HG03103 (cell line): ENCODE data around the gene RRAGD.

Experiments
- ATAC-seq: cut with Tn5 transposase; IDR thresholded peaks from one replicate; pipeline ENCODE4 v1.9.1; 2021; ENCODE audit warnings: low read depth; ENCODE audit not compliant: unreplicated experiment

RRAGD gene, protein sequence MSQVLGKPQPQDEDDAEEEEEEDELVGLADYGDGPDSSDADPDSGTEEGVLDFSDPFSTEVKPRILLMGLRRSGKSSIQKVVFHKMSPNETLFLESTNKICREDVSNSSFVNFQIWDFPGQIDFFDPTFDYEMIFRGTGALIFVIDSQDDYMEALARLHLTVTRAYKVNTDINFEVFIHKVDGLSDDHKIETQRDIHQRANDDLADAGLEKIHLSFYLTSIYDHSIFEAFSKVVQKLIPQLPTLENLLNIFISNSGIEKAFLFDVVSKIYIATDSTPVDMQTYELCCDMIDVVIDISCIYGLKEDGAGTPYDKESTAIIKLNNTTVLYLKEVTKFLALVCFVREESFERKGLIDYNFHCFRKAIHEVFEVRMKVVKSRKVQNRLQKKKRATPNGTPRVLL

DNA sequence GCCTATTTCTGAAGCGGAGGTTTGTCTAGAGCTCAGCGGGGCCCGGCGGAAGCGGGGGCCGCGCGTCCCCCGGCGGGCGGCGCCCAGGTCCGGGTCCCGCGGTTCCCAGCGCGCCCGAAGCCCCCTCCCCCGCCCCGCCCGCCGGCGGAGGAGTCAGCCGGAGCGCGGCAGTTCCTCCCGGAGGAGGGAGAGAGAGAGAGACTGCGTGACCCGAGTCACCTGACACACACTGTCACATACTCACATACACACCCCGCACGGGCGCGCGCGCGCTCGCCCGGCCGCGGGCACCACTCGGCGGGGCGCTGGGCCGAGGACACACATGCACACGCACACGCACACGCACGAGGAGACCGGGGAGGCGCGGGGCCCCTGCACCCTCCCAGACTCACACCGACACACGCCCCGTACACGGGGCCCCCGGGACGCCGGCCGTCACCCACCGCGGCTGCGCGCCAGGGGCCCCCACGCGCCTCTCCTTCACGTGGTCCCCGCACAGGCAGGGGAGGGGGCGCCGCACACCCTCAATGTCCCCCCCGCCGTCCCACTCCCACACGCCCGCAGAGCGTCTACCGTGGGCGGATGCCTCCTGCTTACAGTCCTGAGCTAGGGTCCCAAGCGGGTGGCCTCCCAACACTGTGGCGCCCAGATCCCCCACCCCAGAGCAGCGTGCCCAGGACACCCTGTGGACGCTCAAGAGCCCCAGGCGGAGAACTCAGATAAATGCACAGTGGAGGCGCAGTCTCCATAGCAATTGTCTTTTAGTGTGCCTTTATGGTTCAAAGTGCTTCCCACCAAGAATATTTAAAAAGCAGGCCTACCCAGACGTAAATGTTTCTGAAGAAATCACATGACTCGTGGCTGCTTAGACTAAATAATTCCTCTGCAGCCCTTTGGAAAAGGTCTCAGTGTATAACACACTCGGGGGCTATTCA, at the start of gene RRAGD:
TSS of gene RRAGD (minus strand) at position 203 of the 935 bp plus-strand sequence. CDS start 280 bp downstream, outside the sequence.
- ATAC-seq: peak; percentile 60

DNA sequence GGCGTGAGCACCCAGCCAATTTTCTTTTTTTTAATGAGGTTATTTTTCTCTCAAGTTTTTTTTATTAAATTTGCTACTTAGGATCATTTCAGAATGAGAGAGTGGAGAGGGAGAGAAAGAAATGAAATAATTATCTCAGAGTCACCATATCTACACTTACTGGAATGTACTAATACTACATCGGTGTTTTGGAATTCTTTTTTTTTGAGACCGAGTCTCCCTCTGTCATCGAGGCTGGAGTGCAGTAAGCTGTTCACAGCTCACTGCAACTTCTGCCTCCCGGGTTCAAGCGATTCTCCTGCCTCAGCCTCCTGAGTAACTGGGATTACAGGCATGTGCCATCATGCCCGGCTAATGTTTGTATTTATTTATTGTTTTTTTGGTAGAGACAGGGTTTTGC, 48.6 kb upstream of the RRAGD start:
- ATAC-seq: no peak

DNA sequence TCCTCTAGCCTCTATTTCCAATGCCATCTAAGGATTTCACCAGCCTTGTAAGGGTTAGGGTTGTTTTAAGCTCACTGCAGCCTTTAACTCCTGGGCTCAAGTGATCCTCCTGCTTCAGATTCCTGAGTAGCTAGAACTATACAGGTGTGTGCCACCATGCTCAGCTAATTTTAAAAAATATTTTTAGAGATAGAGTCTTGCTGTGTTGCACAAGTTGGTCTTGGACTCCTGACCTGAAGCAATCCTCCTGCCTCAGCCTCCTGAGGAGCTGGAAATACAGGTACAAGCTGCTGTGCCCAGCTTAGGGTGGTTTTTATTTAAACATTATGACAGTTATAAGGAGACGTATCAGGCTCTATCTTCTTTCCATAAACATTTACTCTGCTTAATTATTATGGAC, 47.4 kb upstream of the RRAGD start:
- ATAC-seq: no peak

DNA sequence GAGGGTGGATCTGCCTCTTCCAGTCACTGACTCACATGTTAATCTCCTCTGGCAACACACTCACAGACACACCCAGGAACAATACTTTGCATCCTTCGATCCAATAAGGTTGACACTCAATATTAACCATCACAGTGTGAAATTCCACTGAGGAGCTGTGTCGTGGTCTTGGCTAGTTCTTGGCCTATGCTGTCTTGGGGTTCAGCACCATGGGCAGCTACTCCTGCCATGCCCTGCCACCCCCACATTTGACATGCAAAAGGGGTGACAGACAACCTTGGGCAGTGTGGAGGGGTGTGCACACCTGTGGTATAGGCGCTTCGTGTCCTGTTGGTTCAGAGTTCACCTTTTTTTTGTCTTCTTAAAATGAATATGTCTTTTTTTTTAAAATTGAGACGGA, 46.6 kb upstream of the RRAGD start:
- ATAC-seq: no peak

DNA sequence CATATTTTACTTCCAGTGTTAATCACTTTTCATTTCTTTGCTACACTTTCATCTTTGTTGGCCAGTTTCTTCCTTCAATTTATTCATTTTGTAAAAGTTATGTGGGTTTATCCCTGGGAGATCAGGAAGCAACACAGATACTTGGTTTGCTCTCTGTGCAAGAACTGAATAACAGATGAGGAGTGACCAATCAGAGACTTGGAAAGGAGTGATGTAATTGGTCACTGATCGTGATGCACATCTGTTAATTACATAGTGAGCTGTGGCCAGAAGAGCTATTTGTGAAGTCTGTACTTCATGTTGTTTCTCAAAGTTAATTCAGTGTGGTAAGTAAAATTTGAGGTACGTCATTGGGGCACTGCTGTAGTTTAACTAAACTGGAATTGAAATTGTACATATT, 42.2 kb upstream of the RRAGD start:
- ATAC-seq: no peak

DNA sequence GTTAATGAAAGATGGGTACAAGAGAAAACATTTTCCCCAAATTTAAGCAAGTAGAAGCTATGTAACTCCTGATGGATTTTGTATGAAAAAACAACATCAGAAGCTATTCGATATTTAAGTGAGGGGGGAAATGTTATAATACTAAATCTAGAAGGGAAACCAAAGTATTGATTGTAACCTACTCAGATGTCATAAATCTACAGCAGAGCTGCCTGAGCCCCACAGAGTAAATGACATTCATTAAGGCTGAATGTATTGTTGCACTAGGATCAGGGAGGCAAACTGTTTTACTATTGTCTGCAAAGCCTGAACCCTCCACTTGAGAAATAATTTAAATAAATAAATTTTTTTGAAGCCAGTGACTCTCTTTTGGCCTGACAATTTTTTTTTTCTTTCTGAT, 40.2 kb upstream of the RRAGD start:
- no peak for ATAC-seq

DNA sequence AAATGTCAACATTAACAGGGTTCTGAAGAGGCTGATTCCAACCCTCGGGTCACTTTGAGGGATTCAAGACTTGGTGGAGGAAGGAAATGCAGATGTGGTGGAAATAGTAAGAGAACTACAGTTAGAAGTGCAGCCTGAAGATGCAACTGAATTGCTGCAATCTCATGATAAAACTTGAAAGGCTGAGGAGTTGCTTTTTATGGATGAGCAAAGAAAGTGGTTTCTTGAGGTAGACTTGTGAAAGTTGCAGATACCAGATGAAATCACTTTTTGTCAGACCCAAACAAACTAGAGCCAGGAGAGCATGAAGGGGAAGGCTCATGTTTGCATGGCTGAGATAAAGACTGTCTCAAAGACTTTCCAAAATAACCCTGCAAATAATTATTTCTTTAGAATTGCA, 37.1 kb upstream of the RRAGD start:
- ATAC-seq: no peak

DNA sequence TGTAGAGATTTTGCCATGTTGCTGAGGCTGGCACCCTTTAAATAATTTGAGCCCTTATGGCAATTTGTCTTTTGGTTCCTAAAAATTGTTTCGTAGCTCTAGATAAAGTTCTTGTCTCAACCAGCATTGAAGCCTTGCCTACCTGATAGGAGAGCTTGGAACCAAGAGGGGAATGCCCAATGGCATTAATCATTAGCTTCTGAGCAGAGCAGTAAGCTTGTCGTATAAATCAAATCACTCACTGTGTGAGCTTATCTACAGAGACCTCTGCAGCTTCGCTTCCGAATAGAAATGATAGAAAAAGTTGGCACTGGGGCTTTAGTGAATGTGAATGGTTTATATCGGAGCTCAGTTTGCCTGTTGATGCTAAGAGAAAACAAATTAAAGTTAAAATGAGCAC, 31.6 kb upstream of the RRAGD start:
- no peak for ATAC-seq

DNA sequence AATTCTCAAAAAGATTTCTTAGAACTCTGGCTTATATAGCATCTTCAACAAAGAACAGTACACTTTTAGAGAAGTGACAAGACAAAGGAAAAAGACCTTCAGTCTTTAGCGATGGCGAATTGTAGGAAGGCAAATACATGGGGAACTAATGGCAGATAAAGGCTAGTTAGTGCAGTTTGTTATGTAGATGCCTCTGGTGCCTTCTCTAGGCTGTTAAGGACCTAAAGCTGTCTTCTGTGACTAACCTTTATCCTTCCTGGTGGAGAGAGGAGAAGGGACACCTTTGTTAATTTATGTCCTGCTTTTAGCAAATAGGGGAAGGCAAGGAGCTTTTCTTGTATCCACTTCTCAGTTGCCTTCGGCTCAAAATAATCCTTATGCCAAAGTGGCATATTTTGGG, 28.1 kb upstream of the RRAGD start:
- no peak for ATAC-seq

DNA sequence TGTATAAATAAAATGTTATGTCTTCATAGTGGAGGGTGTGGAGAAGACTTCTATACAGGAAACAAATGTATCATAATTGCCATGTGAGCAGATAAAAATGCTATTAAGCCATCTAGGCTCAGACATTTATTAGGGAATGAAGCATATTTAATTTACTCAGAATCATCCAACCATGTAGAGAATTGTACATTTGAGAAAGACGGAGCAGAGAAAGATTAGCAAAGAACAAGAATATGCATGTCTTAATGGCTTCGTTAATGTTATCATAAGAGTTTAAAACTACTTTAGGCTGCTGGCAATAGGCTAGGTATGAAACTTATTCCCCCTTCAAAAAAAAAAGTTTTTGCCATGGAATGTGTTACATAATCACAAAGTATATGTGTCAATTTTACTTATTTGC, 26.9 kb upstream of the RRAGD start:
- no peak for ATAC-seq

DNA sequence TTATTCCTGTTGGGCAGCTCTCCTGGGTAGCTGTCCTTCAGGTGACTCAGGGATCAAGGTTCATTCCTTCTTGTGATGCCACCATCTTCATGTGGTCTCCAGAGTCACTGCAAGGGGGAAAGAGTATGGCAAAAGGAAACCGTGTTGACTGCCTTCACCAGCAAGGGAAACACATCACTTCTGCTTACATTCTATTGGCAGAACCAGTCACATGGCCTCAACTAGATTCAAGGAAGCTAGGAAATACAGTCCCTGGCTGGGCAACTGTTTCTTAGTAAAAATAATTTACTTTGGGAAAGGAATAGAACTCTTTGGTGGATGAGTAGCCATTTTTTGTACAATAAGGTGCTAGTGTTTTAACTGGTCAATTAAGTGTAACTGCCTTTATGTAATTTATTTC, 26.2 kb upstream of the RRAGD start:
- ATAC-seq: no peak

DNA sequence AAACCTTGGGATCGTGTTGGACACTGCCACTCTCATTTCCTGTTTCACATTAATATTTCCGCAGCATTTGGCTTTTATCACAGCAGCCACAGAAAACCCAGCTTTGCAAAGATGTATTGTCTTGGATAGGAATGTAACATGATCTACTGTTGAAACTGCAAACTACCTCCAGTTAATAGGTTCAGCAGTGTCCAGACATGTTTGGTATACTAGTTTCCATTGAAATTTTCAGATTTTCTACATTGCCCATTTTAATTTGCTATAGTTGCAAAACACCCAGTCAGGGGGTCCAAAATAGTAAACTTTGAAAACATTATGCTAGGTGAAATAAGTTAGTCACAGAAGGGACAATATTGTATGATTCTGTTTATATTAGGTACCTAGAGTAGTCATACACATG, 24.2 kb upstream of the RRAGD start:
- no peak for ATAC-seq

DNA sequence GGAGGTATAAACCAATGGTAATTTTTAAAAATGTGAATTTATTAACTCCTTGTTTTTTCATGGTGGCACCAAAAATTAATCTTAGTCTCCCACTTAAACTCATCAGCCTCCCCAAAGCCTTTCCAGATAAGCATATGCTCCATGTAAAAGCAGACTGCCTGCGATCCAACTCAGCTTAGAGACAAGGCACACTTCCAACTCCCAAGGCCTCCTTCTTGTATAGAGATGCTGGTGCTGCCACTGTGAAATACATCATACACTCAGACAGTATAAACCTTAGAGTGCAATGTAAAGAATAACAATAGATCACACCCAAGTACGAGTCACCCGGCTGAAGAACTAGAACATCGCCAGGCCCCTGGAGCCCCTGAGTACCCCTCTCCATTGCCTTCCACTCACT, 22.9 kb upstream of the RRAGD start:
- ATAC-seq: no peak

DNA sequence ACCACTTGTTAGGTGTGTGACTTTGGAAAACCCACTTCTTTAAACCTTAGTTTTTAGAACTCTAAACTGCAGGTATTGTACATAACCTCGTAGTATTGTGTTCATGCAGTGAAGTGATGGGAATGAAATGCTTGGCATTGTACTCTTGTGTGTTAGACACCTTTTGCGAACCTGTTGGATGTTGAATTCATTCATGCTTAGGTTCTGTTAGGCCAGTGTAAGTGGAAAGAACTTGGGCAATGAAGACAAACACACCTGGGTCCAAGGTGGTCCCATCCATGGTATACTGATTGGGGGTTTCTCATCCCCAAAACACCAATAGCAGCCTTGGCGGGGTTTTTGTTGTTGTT, 22.1 kb upstream of the RRAGD start:
- ATAC-seq: no peak

DNA sequence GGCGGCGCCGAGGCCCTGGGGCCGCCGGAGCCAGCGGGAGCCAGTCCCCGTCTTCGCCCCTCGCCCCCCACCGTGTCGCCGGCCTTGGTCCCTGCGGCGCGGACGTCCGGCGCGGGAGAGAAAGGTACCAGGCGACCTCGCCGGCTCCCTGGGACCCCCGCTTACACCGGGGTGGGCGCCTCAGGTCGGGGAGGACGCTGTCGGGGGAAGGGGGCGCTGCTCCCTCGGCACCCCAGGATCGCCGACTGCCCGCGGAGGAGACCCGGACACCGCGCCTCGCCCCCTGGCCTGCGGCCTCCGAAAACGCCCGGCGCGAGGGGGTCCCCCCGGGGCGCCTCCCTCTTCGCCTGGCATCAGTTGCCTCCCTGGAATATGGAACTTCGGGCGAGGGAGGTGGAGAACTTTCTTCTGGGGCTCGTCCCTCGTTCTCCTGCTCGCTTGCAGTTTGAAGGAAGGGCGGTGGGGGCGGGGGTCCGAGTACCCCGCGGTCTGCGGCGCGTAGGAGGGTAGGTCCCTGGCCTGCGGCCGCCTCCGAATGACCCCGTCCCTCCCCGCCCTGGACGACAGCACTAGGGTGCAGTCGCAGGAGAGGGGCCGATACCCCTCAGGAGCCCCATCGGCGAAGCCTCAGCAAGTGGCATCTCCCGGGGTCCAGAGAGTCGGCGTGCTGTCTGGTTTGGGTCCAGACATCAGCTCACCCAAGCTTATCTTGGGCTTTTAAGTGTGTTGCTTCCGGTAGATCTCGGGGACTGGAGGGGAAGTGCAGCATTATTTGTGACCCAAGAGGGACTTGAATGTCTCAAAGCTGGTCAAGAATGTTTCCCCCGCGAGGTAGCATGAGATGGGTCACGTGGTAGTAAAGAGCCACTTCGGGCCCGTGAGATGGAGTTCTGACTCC, 21.4 kb upstream of the RRAGD start:
- peak; percentile 36 for ATAC-seq

DNA sequence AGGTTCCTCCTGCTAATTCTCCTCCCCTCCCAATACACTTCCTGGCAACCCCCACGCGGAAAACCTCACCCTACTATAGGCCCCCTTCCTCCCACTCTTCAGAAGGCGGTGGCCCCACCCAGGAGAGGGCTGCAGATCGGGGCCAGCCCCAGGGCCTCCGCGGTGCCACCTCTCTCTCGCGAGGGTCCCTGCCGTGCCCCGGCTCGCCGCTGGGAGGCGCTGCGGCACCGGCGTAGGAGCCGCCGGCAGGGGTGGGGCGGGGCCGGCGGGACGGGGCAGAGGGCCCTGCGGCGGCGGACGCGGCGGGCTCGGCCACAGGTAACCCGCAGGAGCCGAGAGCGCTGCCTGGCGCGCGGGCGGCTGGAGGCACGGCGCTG, 20.8 kb upstream of the RRAGD start, which contains the start of gene ANKRD6:
TSS of gene ANKRD6 (plus strand) at position 278 of the 377 bp plus-strand sequence. CDS start 133,825 bp downstream, outside the sequence.
- ATAC-seq: peak; percentile 91

DNA sequence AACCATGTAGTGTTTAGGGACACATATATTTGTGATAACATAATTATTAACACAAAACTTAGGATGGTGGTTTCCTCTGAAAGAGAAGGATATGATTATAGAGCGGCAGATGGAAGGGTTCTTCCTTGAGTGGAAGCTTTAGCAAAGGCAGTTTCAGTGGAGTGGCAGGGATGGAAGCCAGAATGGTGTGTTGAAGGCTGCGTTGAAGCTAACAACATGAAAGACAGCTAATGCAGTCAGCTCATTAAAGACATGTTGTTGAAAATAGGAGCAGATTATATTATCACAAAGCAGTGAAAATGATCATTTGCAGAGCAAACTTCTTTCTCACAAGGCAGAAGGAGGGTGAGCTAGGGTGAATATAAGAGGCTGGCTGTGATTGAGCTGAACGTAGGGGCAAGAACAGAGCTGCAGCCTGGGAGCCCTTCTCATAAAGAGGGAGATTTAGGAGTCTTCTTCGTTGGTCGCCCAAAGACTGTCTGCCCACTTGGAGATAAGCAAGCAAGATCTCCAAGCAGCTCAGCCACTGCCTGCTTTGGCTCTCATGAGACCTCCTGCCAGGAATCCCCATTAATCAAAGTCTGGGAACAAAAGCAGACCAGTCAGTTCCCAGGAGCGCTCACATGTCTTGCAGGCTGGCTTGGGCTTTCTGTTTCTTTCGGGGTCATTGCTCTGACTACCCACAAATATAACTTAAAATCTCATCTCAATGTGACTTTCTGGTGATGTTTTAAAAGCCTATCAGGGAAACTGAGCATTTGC, 18.3 kb upstream of the RRAGD start:
- no peak for ATAC-seq

DNA sequence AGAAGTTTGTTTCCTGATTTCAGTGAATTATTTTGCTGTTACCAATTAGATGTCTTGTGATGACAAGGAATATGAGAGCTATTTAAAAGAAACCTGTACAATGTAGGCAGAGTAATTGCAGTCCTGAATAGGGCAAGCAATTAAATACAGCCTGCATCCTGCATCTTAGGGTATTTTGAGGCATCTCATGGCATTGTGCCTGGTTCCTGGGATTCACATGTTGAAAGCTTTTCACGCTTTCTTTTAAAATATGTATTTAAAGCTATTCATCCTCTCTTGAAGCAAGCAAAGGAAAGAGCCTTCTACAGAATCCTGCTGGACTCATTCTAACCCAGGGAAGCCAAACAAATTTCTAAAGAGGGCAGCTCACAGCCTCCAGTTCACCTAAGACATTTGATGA, 4.7 kb upstream of the RRAGD start:
- ATAC-seq: no peak

DNA sequence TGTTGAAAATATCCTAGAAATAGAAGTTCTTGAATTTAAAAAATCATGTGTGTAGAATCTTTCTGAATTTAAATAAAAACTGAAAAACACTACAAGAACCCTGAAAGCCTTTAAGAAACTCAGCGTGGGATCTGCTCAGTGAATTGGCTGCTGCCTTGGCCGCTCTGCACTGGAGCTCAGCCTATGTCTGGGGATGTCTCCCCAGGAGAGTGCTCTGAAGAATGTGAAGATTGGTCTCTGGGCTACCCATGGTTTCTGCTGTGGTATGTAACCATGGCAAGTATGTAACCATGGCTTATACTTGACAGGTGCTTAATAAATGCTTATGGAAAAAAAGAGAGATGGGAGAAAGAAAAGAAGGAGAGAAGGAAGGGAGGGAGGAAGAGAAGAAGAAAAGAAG, 3.1 kb upstream of the RRAGD start:
- no peak for ATAC-seq

DNA sequence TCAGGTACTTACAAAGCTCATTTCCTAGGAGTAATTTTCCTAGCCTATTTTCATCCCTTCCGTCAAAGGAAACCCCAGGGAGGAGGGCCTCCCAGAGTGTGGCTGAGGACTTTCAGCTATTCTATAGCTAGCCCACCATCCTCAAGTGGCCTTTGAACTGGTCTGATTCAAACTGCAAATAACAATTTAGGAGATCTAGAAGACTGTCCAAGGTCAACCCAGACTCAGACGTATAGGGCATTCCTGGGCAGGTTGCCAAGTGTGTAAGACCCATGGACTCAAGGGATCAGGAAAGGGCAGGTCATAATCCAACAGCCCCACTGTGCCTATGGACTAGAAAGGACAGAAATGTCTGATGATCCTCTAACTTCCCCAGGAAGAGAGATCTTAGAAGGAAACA, 2.1 kb upstream of the RRAGD start:
- no peak for ATAC-seq
